K562 (cell line): ENCODE results near the gene CD22. TPM values are rescaled to one million over a fixed set of nuclear protein-coding genes. Genes with fewer than 3 reads are reported as not detected.

Source experiments
- ATAC-seq: fragments of 200-7000 bp; cut with Tn5 transposase; 3 replicates; pipeline ENCODE4 v1.9.1; 2020; ENCODE audit warnings: moderate library complexity
- BruUV-seq: library from RNA; stranded (reverse); fragments of 400-500 nt; replicated peaks from 2 replicates; lab custom pipeline; 2021; lab: Mats Ljungman, UMichigan
- CTCF ChIA-PET: fragments of 300-600 bp; formaldehyde crosslinking; extraction: SDS; loops from one replicate; lab custom pipeline; 2021; ENCODE audit warnings: low intra/inter-chr PET ratio; lab: Yijun Ruan, JAX
- POLR2A ChIA-PET: fragments of 300-600, 350-650 bp; sonication (Branson Sonifier 250); formaldehyde crosslinking; extraction: SDS; loops from one replicate; lab custom pipeline; 2021; ENCODE audit warnings: antibody characterized with exemption, inconsistent platforms; lab: Yijun Ruan, JAX
- DNase-seq, 4 experiments: peaks; one replicate each; pipeline versions ENCODE4 v3.0.0 to v3.0.0-alpha.2; 2011 to 2018; ENCODE audit warnings: low spot score in 3 of 4, mixed read lengths in 3 of 4; ENCODE audit errors: extremely low read depth in 1 of 4
- FAIRE-seq: peaks from 2 replicates; lab custom pipeline; 2011; peaks lifted over from hg19 to GRCh38; lab: Jason Lieb, UNC
- H2AFZ ChIP-seq: 2 replicates; pipeline ENCODE4 v1.6.0; 2011; ENCODE audit warnings: low read depth, low read length, control low read depth, inconsistent platforms
- H3K27ac ChIP-seq: fragments of 200-600 bp; 3 replicates; pipeline ENCODE4 v1.8.0; 2011; ENCODE audit warnings: low read depth, mild to moderate bottlenecking, control low read depth, inconsistent platforms, low read length, moderate library complexity, mixed read lengths; ENCODE audit errors: extremely low read depth
- H3K27me3 ChIP-seq, 2 experiments: fragments of 300-600 bp in 1 of 2; 2 replicates in 1 of 2; 3 replicates in 1 of 2; pipeline versions ENCODE4 v1.6.0 to v1.8.0; 2011; ENCODE audit warnings: inconsistent platforms in 2 of 2, low read length in 2 of 2, mild to moderate bottlenecking in 1 of 2, mixed read lengths in 1 of 2, moderate library complexity in 1 of 2; ENCODE audit not compliant: control insufficient read depth in 2 of 2, insufficient read depth in 2 of 2
- H3K36me3 ChIP-seq: fragments of 300-600 bp; 3 replicates; pipeline ENCODE4 v1.8.0; 2011; ENCODE audit warnings: mild to moderate bottlenecking, low read length, inconsistent platforms; ENCODE audit not compliant: control insufficient read depth, insufficient read depth
- H3K4me1 ChIP-seq, 2 experiments: fragments of 200-600 bp in 1 of 2; replicated peaks in 1 of 2; 2 replicates in 1 of 2; 3 replicates in 1 of 2; pipeline versions ENCODE4 v1.5.1 to v1.8.0; 2011; ENCODE audit warnings: inconsistent platforms in 2 of 2, low read length in 2 of 2, mild to moderate bottlenecking in 1 of 2, mixed read lengths in 1 of 2, moderate library complexity in 1 of 2; ENCODE audit not compliant: control insufficient read depth in 2 of 2, insufficient read depth in 2 of 2
- H3K4me2 ChIP-seq: 2 replicates; pipeline ENCODE4 v1.6.1; 2011; ENCODE audit warnings: low read length, control low read depth, inconsistent platforms, mixed read lengths; ENCODE audit not compliant: insufficient read depth
- H3K4me3 ChIP-seq: fragments of 200-600 bp; sonication (generic), shearing (Covaris generic); 2 replicates; pipeline ENCODE4 v1.5.1; 2016; ENCODE audit warnings: control low read depth, inconsistent platforms
- H3K79me2 ChIP-seq: fragments of 200-600 bp; 3 replicates; pipeline ENCODE4 v1.8.0; 2011; ENCODE audit warnings: low read length, inconsistent platforms; ENCODE audit not compliant: control insufficient read depth, insufficient read depth
- H3K9ac ChIP-seq, 2 experiments: 2 replicates each; pipeline versions ENCODE4 v1.6.0 to v1.6.1; 2011; ENCODE audit warnings: low read depth in 2 of 2, low read length in 2 of 2, control low read depth in 1 of 2, inconsistent platforms in 1 of 2, mild to moderate bottlenecking in 1 of 2, mixed read lengths in 1 of 2; ENCODE audit not compliant: insufficient read depth in 1 of 2
- H3K9me1 ChIP-seq: one replicate; pipeline ENCODE4 v1.6.0; 2011; ENCODE audit warnings: inconsistent platforms, mild to moderate bottlenecking, low read length, moderate library complexity; ENCODE audit not compliant: control insufficient read depth, insufficient read depth
- H3K9me3 ChIP-seq: replicated peaks from 2 replicates; pipeline ENCODE4 v1.5.1; 2011; ENCODE audit warnings: low read depth, low read length, inconsistent platforms; ENCODE audit not compliant: control insufficient read depth, insufficient read depth
- H4K20me1 ChIP-seq: replicated peaks from 2 replicates; pipeline ENCODE4 v1.6.1; 2011; ENCODE audit warnings: low read length, inconsistent platforms, mixed read lengths; ENCODE audit not compliant: control insufficient read depth, insufficient read depth
- BRF2 ChIP-seq: IDR thresholded peaks from 3 replicates; pipeline ENCODE4 v1.6.1; 2011; ENCODE audit warnings: borderline replicate concordance, mild to moderate bottlenecking; ENCODE audit not compliant: insufficient read length, insufficient read depth
- EGR1 ChIP-seq: fragments of 450-650 bp; conservative IDR thresholded peaks from 2 replicates; pipeline ENCODE4 v1.6.1; 2017; ENCODE audit warnings: mild to moderate bottlenecking
- HMG20B ChIP-seq: fragments of 250-450 bp; sonication (Bioruptor Pico); IDR thresholded peaks from 2 replicates; pipeline ENCODE4 v1.5.0; 2021; ENCODE audit warnings: mild to moderate bottlenecking
- HNRNPLL ChIP-seq: fragments of 200-400 bp; formaldehyde crosslinking; IDR thresholded peaks from 2 replicates; pipeline ENCODE4 v1.6.1; 2017; ENCODE audit warnings: low read length, low read depth, mild to moderate bottlenecking; ENCODE audit not compliant: poor library complexity, severe bottlenecking
- HOMEZ ChIP-seq: fragments of 250-450 bp; sonication (Bioruptor Pico); IDR thresholded peaks from 2 replicates; pipeline ENCODE4 v1.4.0; 2020; ENCODE audit warnings: mild to moderate bottlenecking, moderate library complexity
- NCOR1 ChIP-seq: fragments of 450-650 bp; IDR thresholded peaks from 2 replicates; pipeline ENCODE4 v1.6.1; 2016; ENCODE audit warnings: mild to moderate bottlenecking, moderate library complexity
- RBM15 ChIP-seq: fragments of 200-400 bp; formaldehyde crosslinking; IDR thresholded peaks from 2 replicates; pipeline ENCODE4 v1.6.1; 2018; ENCODE audit warnings: mild to moderate bottlenecking, low read length, moderate library complexity; ENCODE audit not compliant: insufficient read depth
- RNF2 ChIP-seq: sonication (generic); IDR thresholded peaks from 2 replicates; pipeline ENCODE4 v1.6.1; 2016
- SETDB1 ChIP-seq: IDR thresholded peaks from one replicate; pipeline ENCODE4 v1.6.1; 2012; ENCODE audit warnings: low read length, control low read depth, inconsistent platforms
- SNIP1 ChIP-seq: fragments of 450-650 bp; IDR thresholded peaks from 2 replicates; pipeline ENCODE4 v1.7.1; 2017; ENCODE audit warnings: low read depth, mild to moderate bottlenecking
- TARDBP ChIP-seq: fragments of 450-650 bp; IDR thresholded peaks from 2 replicates; pipeline ENCODE4 v1.6.1; 2016
- ZBTB8A ChIP-seq: fragments of 450-650 bp; IDR thresholded peaks from 2 replicates; pipeline ENCODE4 v1.6.1; 2018; ENCODE audit warnings: mild to moderate bottlenecking, moderate library complexity; ENCODE audit not compliant: partially characterized antibody
- ZNF354B ChIP-seq: fragments of 250-450 bp; sonication (Bioruptor Pico); IDR thresholded peaks from 2 replicates; pipeline ENCODE4 v1.4.0; 2020
- ZNF668 ChIP-seq: fragments of 250-450 bp; sonication (Bioruptor Pico); IDR thresholded peaks from 2 replicates; pipeline ENCODE4 v1.8.0; 2022; ENCODE audit warnings: mild to moderate bottlenecking, inconsistent platforms
- ZNF830 ChIP-seq: fragments of 250-450 bp; sonication (Bioruptor Pico); IDR thresholded peaks from 2 replicates; pipeline ENCODE4 v1.5.0; 2021; ENCODE audit warnings: mild to moderate bottlenecking
- WGBS: fragments of 100-300 bp; shearing (Covaris generic); methylation state at CpG from one replicate; pipeline ENCODE4 v1.1.6; 2016; ENCODE audit warnings: low coverage, mixed read lengths; ENCODE audit not compliant: insufficient coverage; ENCODE audit errors: missing lambda C conversion rate; 5-methylcytosine and 5-hydroxymethylcytosine counted together
- in situ Hi-C: fragments of 300-500 bp; cut with MboI; formaldehyde crosslinking; loops from 4 replicates; pipeline ENCODE4 v1.15.0; 2018; ENCODE audit warnings: inconsistent platforms, mixed read lengths
- intact Hi-C: fragments of 100-400 bp; cut with micrococcal nuclease; formaldehyde crosslinking; loops from 2 replicates; pipeline ENCODE4 v1.14.2; 2022
- polyA plus RNA-seq, 8 experiments: library from polyadenylated mRNA; depleted of rRNA in 4 of 8; stranded (reverse) in 5 of 8; unstranded in 3 of 8; fragments of >200 nt; fragmentation: Nextera tagmentation in 2 of 8; fragmentation: Illumina TruSeq in 1 of 8; extraction: Ambion mirVana in 2 of 8; extraction: Trizol in 1 of 8; gene quantifications; 2 replicates each; pipeline versions ENCODE4 v1.2.1 to v1.2.3, GENCODE V29; 2011 to 2014; ENCODE audit warnings: inconsistent platforms in 1 of 8, missing spikeins in 1 of 8
- total RNA-seq, 7 experiments: library from RNA; depleted of rRNA in 6 of 7; stranded (reverse); fragments of >200 nt in 6 of 7; fragmentation: Illumina TruSeq in 2 of 7; extraction: Trizol in 2 of 7; gene quantifications; 2 replicates each; pipeline versions ENCODE4 v1.2.1 to v1.2.3, GENCODE V29; 2011 to 2021; ENCODE audit warnings: low replicate concordance in 1 of 7
- TF ChIP-seq, protein P1 (sequence below): fragments of 450-650 bp; conservative IDR thresholded peaks from 2 replicates; pipeline ENCODE4 v1.6.1; 2016; ENCODE audit warnings: missing genetic modification characterization, low read depth, mild to moderate bottlenecking, control low read depth, missing compliant biosample characterization
- TF ChIP-seq, protein P2 (sequence below): sonication (generic); formaldehyde crosslinking; IDR thresholded peaks from 2 replicates; pipeline ENCODE4 v1.8.1; 2023; ENCODE audit warnings: mild to moderate bottlenecking, missing genetic modification reagents, moderate library complexity
- TF ChIP-seq, protein P3 (sequence below): sonication (generic); formaldehyde crosslinking; IDR thresholded peaks from 2 replicates; pipeline ENCODE4 v1.9.0; 2022; ENCODE audit warnings: mild to moderate bottlenecking, missing genetic modification reagents

The CD22 gene
- total and polyA plus RNA-seq, 9 of the 15 experiments (the other 6 are each of a cell fraction or from before 2014, with no cell fraction given), result 0.29 to 5.0 (median 3.5) TPM

DNA sequence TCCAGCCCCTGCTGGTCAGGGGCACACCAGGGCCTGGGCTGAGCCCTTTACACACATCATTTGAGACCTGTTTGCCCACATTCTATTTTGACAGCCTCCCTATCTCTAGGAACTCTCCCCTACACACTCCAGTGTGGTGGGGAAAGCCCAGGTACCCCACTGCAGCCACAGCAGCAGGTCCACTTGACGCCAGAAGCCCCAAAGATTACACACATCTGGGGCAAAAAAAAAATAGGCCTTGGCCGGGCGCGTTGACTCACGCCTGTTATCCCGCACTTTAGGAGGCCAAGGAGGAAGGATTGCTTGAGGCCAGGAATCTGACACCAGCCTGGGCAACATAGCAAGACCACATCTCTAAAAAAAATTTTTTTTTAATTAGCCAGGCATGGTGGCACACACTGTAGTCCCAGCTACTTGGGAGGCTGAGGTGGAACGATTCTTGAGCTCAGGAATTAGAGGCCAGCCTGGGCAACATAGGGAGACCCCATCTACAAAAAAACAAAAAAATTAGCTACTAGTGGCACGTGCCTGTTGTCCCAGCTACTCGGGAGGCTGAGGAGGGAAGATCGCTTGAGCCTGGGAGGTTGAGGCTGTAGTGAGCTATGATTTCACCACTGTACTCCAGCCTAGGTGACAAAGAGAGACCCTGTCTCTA lies 18.0 kb upstream of the CD22 start:
- Histone ChIP-seq H3K9me1 (no peaks in the 10 kb centered on the region), H3K36me3 (no peaks in the 10 kb centered on the region), H3K27me3 (no peaks in the 10 kb centered on the region), H3K27ac (peak overlapping the region; percentile 90; the same call in 2 of the 3 replicates), H3K4me3 (no peak overlapping the region), H3K9me3 (no peaks in the 10 kb centered on the region), H3K79me2 (peaks cover 10% of the 10 kb centered on the region; the same call in 2 of the 3 replicates), H3K4me1 (peaks cover 53 to 75% of the 10 kb centered on the region in 2 experiments), H4K20me1 (no peaks in the 10 kb centered on the region), H3K9ac (peak overlapping the region; percentile 79 to 90; a peak in 3 of 4 replicates), H3K4me2 (peak overlapping the region; percentile 65), H2AFZ (peak overlapping the region; percentile 96; the same call in 1 of the 2 replicates)
- intact Hi-C loops (no loop called here), in situ Hi-C loops (no loop called here)
- ATAC-seq, result no peak
- ChIA-PET POLR2A (no interaction called here), CTCF (no interaction called here)
- FAIRE-seq, result no peak
- TF ChIP-seq HOMEZ (CRISPR knock-in tag) (no peak), TARDBP (no peak), ZNF830 (CRISPR knock-in tag) (no peak), NCOR1 (no peak), SETDB1 (no peak), HMG20B (no peak), SNIP1 (no peak), HNRNPLL (no peak), ZNF354B (CRISPR knock-in tag) (no peak), RNF2 (no peak), ZNF668 (CRISPR knock-in tag) (no peak), BRF2 (no peak), RBM15 (no peak), ZBTB8A (no peak), EGR1 (no peak)
- TF ChIP-seq, protein P1, sequence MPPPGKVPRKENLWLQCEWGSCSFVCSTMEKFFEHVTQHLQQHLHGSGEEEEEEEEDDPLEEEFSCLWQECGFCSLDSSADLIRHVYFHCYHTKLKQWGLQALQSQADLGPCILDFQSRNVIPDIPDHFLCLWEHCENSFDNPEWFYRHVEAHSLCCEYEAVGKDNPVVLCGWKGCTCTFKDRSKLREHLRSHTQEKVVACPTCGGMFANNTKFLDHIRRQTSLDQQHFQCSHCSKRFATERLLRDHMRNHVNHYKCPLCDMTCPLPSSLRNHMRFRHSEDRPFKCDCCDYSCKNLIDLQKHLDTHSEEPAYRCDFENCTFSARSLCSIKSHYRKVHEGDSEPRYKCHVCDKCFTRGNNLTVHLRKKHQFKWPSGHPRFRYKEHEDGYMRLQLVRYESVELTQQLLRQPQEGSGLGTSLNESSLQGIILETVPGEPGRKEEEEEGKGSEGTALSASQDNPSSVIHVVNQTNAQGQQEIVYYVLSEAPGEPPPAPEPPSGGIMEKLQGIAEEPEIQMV (tag), result no peak
- TF ChIP-seq, protein P2, sequence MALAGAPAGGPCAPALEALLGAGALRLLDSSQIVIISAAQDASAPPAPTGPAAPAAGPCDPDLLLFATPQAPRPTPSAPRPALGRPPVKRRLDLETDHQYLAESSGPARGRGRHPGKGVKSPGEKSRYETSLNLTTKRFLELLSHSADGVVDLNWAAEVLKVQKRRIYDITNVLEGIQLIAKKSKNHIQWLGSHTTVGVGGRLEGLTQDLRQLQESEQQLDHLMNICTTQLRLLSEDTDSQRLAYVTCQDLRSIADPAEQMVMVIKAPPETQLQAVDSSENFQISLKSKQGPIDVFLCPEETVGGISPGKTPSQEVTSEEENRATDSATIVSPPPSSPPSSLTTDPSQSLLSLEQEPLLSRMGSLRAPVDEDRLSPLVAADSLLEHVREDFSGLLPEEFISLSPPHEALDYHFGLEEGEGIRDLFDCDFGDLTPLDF, result no peak
- TF ChIP-seq, protein P3, sequence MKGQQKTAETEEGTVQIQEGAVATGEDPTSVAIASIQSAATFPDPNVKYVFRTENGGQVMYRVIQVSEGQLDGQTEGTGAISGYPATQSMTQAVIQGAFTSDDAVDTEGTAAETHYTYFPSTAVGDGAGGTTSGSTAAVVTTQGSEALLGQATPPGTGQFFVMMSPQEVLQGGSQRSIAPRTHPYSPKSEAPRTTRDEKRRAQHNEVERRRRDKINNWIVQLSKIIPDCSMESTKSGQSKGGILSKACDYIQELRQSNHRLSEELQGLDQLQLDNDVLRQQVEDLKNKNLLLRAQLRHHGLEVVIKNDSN (CRISPR knock-in tag), result no peak
- WGBS, result 86% methylated on average over 10 of the region's 10 CpGs
- no TSS peak for BruUV-seq
- peak in 1 of 4 experiments; percentile 18 for DNase-seq
